Middle frontal gyrus (tissue), 1 donor: ENCODE data around the gene PRAMEF17.
"Not testable (repeated sequence)": the region's sequence is repeated elsewhere in the genome, so short reads cannot be mapped to it uniquely, and the experiment has no call there.

Source experiments
- DNase-seq: peaks from one replicate; pipeline ENCODE4 v3.0.0-alpha.2; 2015; ENCODE audit warnings: low spot score; ENCODE audit errors: extremely low spot score

Gene PRAMEF17, protein sequence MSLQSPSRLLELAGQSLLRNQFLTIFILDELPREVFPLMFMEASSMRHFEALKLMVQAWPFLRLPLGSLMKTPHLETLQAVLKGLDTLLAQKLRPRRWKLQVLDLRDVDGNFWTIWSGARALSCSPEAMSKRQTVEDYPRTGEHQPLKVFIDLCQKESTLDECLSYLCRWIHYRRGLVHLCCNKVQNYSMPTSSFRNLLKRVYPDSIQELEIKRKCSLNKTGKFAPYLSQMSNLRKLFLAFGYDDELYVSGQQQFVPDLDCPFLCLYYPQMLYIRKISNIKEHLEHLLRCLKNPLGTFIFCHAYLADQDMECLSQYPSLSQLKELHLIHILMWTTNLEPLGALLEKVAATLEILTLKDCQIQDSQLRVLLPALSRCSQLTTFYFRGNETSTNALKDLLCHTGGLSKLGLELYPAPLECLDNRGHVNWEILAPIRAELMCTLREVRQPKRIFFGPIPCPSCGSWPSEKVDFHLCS

DNA sequence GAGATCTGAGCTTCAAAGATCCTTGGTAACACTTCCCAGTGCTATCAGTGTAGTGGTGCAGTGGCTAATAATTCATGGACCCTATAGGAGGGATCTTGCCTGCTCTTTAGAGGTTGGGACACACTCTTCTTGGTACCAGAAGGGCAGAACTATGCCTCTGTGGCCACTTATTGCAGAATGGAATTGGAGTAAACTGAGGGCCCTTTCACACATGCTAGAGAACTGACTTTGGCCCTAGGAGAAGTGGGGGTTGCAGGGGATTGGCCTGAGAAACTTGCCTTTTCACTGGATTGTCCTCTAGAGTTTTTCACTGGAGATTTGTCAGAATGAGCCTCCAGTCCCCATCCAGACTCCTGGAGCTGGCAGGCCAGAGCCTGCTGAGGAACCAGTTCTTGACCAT is at the start of gene PRAMEF17:
Gene PRAMEF17, plus strand, starts transcription at position 301 of the 400 bp plus-strand sequence. Its CDS starts 26 bp downstream, at position 327.
- not testable (repeated sequence) for DNase-seq

DNA sequence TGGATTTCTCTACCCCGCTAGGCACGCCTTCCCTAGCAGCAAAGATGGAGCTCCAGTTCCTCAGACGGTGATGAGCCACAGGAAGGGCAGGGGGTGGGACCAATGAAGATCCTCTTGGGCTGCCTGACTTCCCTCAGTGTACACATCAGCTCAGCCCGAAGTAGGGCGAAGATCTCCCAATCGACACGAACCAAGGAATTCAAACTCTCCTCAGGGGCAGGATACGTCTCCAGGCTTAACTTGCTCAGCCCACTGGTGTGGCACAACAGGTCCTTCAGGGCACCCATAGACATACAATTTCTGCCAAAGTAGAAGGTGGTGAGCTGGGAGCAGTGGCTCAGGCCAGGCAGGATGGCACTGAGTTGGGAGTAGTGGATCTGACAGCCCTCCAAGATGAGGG is 46.9 kb upstream of the PRAMEF17 start:
- not testable (repeated sequence) for DNase-seq

DNA sequence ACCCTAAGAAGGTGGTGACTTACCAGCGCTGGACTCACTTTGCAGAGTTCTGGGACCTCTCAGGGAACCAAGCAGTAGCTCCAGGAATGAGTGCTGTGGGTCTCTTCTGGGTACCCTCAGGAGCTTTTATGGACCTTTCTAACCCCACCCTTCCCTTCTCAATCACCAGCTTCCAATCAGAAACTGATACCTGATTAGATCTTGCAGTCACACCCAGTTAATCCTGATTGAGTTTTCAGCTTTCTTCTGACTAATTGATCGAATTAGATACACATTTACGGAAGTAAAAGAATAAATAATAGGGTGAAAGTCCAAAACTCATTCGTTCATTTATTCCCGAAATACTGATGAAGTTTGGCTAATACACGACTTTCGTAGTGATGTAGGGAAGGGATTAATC is 42.4 kb upstream of the PRAMEF17 start, which contains the start of gene PRAMEF14:
Gene PRAMEF14, minus strand, starts transcription at position 101 of the 400 bp plus-strand sequence. CDS start 1,820 bp downstream, outside the sequence.
- DNase-seq: not testable (repeated sequence)

DNA sequence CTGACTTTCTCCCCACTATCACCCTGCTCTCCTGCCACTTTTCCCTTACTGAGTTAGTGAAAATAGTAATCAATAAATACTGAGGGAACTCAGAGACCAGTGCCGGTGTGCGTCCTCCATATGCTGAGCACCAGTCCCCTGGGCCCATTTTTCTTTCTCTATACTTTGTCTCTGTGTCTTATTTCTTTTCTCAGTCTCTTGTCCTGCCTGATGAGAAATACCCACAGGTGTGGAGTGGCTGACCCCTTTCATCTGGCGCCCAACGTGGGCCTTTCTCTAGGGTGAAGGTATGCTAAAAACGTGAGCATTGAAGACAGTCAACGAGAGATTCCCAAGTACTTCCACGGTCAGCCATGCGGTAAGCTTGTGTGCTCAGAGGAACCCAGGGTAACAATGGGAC is 36.0 kb upstream of the PRAMEF17 start:
- not testable (repeated sequence) for DNase-seq

DNA sequence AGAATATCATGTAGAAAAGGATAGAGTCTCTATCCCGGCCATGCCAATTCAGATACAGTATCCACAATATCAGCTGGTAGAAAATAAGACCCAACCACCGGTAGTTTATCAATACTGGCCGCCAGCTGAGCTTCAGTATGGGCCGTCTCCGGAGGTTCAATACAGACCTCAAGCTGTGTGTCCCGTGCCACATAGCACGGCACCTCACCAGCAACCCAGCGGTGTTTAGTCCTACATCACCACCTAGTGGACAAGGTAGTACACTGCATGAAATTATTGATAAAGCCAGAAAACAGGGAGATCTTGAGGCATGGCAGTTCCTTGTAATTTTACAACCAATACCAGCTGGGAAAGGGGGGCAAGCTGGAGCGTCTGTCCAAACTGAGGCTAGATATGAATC is 35.0 kb upstream of the PRAMEF17 start:
- DNase-seq: not testable (repeated sequence)

DNA sequence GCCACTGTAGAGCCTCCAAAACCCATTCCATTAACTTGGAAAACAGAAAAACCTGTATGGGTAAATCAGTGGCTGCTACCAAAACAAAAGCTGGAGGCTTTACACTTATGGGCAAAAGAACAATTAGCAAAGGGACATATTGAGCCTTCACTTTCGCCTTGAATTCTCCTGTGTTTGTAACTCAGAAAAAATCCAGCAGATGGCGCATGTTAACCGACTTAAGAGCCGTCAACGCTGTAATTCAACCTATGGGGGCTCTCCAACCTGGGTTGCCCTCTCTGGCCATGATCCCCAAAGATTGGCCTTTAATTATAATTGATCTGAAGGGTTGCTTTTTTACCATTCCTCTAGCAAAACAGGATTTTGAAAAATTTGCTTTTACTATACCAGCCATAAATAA is 32.7 kb upstream of the PRAMEF17 start:
- peak; percentile 34 for DNase-seq

DNA sequence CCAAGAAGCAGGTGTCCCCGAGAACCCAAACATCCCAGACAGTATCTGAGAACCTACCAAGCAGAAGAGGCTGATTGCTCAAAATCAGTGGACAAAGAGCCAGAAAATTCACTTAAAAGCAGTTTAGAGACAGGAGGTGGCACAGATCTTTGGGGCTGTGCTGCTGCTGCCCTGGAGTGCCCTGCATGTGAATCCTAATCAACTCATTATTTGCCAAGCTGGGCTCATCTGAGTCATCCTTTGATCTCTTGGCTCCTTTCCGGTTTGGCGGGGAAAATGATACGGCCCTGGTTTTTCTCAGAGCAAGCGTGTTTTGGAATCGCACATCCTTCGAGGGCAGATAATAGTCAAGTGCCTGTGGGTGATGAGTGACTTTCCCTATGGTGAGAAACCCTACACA is 27.1 kb upstream of the PRAMEF17 start:
- DNase-seq: not testable (repeated sequence)

DNA sequence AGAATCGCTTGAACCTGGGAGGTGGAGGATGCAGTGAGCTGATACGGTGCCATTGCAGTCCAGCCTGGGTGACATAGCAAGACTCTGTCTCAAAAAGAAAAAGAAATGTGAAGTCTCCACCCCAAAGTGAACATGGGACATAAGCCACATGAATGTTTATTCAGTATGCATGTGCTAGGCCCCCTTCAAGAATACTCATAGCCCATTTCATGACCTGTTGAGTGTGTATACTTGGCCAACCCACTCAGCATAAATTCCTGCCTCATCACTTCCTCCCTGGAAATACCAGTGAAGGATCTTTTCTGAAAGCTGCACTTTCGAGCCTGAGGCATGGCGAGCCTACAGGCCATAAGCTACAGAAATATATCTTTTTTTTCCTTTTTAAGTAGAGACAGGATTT is 24.5 kb upstream of the PRAMEF17 start:
- not testable (repeated sequence) for DNase-seq

DNA sequence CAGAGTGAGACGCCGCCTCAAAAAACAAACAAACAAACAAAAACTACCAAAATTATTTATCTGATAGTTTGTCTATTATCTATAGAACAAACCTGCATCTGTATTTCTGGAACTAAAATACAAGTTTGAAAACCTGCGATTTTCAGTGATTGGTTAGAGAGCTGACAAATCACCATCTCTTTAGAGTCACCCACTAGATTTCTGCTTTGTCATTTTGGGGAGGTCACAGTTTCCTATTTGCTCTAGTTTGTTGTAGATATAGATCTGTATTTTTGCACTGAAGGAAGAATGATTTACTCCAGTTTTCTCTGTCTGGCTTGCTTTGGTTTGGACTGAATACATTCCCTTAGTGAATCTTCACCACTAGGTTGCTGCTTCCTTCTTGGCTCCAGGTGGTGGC is 22.9 kb upstream of the PRAMEF17 start:
- DNase-seq: not testable (repeated sequence)

DNA sequence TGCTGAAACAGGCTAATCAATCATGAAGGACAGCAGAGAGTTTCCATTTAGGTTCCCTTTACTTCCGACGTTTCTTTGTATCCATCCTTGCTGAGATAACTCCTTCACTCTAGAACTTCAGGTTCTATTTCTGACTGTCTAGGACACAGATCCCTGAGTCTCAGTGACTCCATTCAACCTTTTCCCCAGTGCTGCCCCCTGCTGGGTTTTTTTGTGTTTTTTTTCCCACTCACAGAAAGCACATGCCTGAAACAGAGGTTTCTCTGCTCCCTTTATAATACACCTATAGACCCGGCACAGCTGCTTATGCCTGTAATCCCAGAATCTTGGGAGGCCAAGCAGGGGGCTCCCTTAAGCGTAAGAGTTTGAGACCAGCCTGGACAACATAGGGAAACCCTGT is 20.9 kb upstream of the PRAMEF17 start:
- not testable (repeated sequence) for DNase-seq

DNA sequence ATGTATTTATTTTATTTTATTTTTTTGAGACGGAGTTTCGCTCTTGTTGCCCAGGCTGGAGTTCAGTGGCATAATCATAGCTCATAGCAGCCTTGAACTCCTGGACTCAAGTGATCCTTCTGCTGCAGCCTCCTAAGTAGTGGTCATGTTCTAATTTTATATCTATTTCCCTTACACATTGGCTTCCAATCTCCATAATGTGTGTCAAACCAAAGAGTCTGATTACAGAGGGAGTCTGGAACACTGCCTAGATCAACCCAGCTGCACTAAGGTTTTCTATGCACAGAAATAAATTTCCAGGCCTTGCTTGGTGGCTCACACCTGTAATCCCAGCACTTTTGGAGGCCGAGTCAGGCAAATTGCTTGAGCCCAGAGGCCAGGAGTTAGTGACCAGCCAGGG is 10.4 kb upstream of the PRAMEF17 start:
- not testable (repeated sequence) for DNase-seq

DNA sequence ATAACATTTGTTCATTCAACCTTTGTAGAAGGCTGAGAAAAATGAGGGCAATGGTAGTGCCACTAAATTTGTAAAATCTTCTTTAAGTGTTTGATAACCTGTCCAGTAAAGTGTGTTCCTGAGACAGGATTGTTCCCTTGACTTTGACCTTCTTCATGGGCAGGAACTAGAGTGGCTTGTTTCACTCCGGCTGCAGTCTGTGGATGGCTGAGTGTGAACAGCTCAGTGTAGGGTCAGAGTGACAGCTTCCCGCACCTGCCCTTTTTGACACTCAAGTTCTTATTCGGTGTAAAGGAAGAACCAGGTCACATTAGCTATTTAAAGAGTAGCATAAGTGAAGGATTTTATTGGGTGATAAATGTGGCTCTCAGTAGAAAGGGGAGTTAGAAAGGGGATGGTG is 9.1 kb upstream of the PRAMEF17 start:
- DNase-seq: not testable (repeated sequence)

DNA sequence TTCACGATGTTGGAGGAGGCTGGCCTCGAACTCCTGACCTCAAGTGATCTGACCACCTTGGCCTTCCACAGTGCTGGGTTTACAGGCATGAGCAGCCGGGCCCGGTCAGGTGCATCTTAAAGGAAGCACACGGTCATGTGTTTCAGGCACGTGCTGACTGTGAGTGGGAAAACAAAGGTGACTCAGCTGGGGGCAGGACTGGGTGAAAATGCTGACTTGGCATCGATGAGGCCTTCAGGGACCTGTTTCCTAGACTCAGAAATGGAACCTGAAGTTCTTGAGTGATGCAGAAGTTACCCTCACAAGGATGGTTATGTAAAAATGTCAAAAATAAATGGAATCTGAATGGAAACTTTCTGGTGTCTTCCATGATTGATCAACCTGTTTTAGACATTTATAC is 3.6 kb downstream of the PRAMEF17 start:
- DNase-seq: not testable (repeated sequence)

DNA sequence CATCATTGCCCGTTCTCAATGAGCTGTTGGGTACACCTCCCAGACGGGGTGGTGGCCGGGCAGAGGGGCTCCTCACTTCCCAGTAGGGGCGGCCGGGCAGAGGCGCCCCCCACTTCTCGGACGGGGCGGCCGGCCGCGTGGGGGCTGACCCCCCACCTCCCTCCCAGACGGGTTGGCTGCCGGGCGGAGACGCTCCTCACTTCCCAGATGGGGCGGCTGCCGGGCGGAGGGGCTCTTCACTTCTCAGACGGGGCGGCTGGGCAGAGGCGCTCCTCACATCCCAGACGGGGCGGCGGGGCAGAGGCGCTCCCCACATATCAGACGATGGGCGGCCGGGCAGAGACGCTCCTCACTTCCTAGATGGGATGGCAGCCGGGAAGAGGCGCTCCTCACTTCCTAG is 5.3 kb downstream of the PRAMEF17 start:
- not testable (repeated sequence) for DNase-seq

DNA sequence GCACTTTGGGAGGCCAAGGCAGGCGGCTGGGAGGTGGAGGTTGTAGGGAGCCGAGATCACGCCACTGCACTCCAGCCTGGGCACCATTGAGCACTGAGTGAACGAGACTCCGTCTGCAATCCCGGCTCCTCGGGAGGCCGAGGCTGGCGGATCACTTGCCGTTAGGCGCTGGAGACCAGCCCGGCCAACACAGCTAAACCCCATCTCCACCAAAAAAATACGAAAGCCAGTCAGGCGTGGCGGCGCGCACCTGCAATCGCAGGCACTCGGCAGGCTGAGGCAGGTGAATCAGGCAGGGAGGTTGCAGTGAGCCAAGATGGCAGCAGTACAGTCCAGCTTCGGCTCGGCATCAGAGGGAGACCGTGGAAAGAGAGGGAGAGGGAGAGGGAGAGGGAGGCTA is 5.9 kb downstream of the PRAMEF17 start:
- not testable (repeated sequence) for DNase-seq

DNA sequence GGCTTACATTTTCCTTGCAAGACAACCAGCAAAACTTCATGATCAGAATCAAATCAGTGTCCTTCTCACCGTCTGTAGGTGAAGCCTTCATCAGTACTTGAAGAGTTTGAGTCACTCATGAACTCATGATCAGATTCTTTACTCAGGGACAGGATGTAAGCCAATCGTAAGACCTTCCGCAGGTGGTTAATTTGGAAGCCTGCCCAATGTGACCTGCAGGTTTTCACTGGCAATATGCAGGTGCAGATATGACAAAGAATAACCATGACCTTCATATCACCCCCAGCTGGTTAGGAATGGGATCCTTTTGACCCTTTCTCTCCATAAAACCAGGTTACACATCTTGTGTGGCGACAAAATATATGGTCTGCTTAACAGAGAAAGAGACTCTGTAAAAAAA is 18.4 kb downstream of the PRAMEF17 start:
- DNase-seq: no peak

DNA sequence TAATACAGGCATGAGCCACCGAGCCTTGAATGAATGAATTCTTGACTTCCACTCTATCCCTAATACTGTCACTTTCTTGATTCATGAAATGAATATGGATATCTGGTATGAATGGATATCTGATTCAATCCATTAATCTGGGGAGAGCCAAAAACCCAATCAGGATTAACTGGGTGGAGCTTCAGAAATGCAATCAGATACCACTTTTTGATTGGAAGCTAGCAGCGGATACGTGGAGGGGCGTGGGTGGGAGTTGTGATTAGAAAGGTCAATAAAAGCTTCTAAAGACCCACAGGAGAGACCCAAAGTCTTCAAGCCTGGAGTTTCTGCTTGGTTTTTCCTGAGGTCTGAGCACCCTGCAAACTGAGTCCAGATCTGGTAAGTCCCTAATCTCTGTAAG is 20.7 kb downstream of the PRAMEF17 start, which contains the start of gene PRAMEF20:
Gene PRAMEF20, plus strand, starts transcription at position 301 of the 400 bp plus-strand sequence. CDS start 5,905 bp downstream, outside the sequence.
- not testable (repeated sequence) for DNase-seq

DNA sequence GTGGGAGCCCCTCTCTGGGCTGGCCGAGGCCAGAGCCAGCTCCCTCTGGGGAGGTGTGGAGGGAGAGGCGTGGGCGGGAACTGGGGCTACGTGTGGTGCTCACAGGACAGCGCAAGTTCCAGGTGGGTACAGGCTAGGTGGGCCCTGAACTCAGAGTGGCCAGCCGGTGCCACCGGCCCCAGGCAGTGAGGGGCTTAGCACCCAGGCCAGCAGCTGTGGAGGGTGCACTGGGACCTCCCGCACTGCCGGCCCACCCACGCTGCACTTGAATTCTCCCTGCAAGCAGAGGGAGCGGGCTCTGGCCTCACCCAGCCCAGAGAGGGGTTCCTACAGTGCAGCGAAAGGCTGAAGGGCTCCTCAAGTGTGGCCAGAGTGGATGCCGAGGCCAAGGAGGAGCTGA is 41.1 kb downstream of the PRAMEF17 start:
- DNase-seq: no peak

DNA sequence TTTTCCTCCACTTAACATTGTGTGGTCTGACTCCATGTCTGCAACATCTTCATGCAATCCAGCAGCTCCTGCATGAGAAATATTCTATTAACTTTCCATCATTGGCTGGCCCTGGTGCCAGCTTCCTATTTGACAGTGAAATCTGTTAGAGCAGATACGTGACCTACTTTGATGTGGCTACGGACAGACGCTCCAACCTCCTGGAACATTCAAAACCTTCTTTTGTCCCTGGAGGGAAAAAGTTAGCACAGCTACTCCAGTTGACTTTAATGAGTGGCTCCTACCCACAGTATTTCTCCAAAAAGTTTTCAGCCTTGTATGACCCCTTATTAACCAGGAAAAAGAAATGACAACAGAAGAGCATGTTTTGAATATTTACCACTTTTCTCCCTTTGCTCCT is 42.8 kb downstream of the PRAMEF17 start:
- DNase-seq: no peak

DNA sequence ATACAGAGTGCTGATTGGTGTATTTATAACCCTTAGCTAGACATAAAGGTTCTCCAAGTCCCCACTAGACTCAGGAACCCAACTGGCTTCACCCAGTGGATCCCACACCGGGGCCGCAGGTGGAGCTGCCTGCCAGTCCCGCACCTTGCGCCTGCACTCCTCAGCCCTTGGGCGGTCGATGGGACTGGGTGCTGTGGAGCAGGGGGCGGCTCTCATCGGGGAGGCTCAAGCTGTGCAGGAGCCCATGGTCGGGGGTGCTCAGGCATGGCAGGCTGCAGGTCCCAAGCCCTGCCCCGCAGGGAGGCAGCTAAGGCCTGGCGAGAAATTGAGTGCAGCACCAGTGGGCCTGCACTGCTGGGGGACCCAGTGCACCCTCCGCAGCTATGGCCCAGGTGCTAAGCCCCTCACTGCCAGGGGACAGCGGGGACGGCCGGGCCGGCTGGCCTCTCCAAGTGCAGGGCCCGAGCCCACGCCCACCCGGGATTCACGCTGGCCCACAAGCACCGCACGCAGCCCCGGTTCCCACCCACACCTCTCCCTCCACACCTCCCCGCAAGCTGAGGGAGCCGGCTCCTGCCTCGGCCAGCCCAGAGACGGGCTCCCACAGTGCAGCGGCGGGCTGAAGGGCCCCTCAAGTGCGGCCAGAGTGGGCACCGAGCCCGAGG is 44.4 kb downstream of the PRAMEF17 start:
- not testable (repeated sequence) for DNase-seq

DNA sequence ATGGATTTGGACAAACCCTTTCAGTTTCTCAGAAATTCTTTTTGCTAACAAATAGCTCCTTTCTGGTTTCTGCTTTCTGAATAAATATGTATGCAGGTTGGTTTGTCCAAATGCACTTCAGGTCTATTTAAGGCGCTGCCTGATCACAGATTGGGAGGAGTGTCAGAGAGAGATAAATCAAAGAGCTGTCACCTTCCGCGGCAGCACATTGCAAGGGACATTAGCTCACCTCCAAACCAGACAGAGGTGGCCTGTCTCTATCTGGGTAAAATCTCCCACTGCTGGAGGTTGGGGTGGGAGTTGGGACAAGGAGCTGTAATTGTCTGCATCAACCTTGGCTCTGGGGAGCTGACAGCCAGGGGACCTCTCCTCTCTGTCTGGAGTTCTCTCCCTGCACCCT is 46.0 kb downstream of the PRAMEF17 start:
- no peak for DNase-seq
